ENCODE measurements around the gene IL1R1. TPM values are rescaled to one million over a fixed set of nuclear protein-coding genes. Genes with fewer than 3 reads are reported as not detected.

Gene IL1R1
- polyA plus RNA-seq, 1 donor (not counting 4 experiments of a cell fraction or from before 2014, with no cell fraction given) = 7.5 TPM

DNA sequence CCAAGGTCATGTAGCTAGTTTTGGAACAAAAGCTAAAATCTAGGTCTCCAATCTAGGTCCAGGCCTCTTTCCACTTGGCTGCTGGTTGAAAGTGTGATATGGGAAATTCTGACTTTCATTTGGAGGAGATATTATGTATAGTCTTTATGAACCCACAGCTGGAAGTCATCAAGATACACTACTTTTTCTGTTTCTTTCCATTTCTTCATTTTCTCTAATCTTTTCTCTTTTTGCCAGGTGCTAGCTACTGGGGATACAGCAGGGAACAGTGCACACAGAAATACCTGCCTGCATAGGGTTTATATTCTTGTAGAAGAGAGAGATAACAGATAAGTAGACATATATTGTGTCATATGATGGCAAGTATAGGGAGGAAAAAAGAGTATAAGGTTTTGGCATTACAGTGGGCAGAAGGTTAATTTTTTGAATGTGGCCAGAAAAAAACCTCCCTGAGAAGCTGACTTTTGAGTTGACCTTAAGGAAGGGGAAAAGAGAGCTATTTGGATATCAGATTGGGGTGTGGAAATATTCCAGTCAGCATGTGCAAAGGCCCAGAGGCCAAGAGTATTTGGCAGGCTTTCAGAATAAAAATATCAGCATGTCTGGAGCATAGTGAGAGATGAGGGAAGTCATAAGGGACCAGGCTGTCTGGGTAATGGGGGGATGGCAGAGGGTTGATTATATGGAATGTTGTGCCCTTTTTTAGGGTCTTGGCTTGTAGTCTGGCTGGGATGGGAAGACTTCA is 15.6 kb downstream of the IL1R1 start:
- no peaks in the 10 kb centered on the region for H3K27me3 ChIP-seq (ENCODE audit: control insufficient read depth, extremely low read depth, insufficient read depth, low read length)
- TF ChIP-seq, protein P1, sequence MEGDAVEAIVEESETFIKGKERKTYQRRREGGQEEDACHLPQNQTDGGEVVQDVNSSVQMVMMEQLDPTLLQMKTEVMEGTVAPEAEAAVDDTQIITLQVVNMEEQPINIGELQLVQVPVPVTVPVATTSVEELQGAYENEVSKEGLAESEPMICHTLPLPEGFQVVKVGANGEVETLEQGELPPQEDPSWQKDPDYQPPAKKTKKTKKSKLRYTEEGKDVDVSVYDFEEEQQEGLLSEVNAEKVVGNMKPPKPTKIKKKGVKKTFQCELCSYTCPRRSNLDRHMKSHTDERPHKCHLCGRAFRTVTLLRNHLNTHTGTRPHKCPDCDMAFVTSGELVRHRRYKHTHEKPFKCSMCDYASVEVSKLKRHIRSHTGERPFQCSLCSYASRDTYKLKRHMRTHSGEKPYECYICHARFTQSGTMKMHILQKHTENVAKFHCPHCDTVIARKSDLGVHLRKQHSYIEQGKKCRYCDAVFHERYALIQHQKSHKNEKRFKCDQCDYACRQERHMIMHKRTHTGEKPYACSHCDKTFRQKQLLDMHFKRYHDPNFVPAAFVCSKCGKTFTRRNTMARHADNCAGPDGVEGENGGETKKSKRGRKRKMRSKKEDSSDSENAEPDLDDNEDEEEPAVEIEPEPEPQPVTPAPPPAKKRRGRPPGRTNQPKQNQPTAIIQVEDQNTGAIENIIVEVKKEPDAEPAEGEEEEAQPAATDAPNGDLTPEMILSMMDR (optimal IDR thresholded peaks at IDR 0.05 in 1 of 3, IDR thresholded peaks at IDR 0.05 in 1 of 3, conservative IDR thresholded peaks at IDR 0.05 in 1 of 3; ENCODE audit: extremely low read depth in 1 of 3, insufficient read depth in 2 of 3, low read length in 3 of 3) = no peak
- H3K4me1 ChIP-seq (ENCODE audit: control insufficient read depth, extremely low read depth, insufficient read depth, low read length) = peaks cover 20% of the 10 kb centered on the region
- H3K9ac ChIP-seq (ENCODE audit: control insufficient read depth, extremely low read depth, insufficient read depth, low read length) = no peak overlapping the region
- H3K27ac ChIP-seq (ENCODE audit: control insufficient read depth, insufficient read depth, low read length) = no peak overlapping the region
- H3K36me3 ChIP-seq (ENCODE audit: control insufficient read depth in 2 of 2, extremely low read depth in 1 of 2, insufficient read depth in 2 of 2, low read length in 2 of 2) = peaks cover 0 to 3% of the 10 kb centered on the region in 2 experiments
- no peak for DNase-seq (ENCODE audit: low read depth, low spot score)
- H3K9me1 ChIP-seq (ENCODE audit: control insufficient read depth, extremely low read depth, insufficient read depth, low read length) = no peaks in the 10 kb centered on the region
- no peak overlapping the region for H2AFZ ChIP-seq (ENCODE audit: control insufficient read depth, low read length)
- no peak overlapping the region for H3K4me3 ChIP-seq (ENCODE audit: control insufficient read depth in 2 of 3, extremely low read depth in 1 of 3, insufficient read depth in 2 of 3, low read depth in 1 of 3, low read length in 3 of 3)
- dilution Hi-C loops (cut with MboI; ENCODE audit: extremely low pct_ligation_motif_present, low sequenced_read_pairs) = loop anchor here (25.0 kb wide), 1 partner anchor 146 kb away; no protein-coding TSS in a partner anchor
- no peaks in the 10 kb centered on the region for H3K9me3 ChIP-seq (ENCODE audit: control insufficient read depth, low read depth, low read length)
- no peak overlapping the region for H3K4me2 ChIP-seq (ENCODE audit: control insufficient read depth, extremely low read depth, insufficient read depth, low read depth, low read length)
- H3K79me2 ChIP-seq (ENCODE audit: control insufficient read depth, insufficient read depth, low read length) = no peaks in the 10 kb centered on the region
- no peak for FAIRE-seq
- H4K20me1 ChIP-seq (ENCODE audit: control insufficient read depth, extremely low read depth, insufficient read depth, low read length) = no peaks in the 10 kb centered on the region

DNA sequence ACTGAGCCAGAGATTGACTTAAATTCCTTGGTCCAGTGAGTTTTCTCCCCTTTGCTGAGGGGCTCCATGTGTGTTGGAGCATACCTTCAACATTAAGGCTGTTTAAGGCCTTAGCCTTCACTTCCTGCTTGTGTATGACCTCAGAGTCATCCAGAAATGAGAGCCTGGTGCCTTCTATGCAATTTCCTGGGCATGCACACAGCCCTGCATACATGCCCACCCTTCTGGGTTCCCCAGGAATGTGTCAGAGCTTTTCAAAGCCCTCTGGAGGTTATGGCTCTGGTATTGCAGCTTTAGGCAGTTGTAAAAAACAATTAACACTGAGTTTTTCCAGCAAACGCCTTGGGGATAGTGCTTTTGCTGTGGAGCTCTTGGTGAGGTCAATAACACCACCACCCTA is 16.7 kb downstream of the IL1R1 start:
- Histone ChIP-seq H3K4me2 (ENCODE audit: control insufficient read depth, extremely low read depth, insufficient read depth, low read depth, low read length) (no peak overlapping the region), H3K4me1 (ENCODE audit: control insufficient read depth, extremely low read depth, insufficient read depth, low read length) (peaks cover 20% of the 10 kb centered on the region), H3K79me2 (ENCODE audit: control insufficient read depth, insufficient read depth, low read length) (no peaks in the 10 kb centered on the region), H3K36me3 (ENCODE audit: control insufficient read depth in 2 of 2, extremely low read depth in 1 of 2, insufficient read depth in 2 of 2, low read length in 2 of 2) (no peaks in the 10 kb centered on the region), H3K27ac (ENCODE audit: control insufficient read depth, insufficient read depth, low read length) (no peak overlapping the region), H3K9me1 (ENCODE audit: control insufficient read depth, extremely low read depth, insufficient read depth, low read length) (no peaks in the 10 kb centered on the region), H2AFZ (ENCODE audit: control insufficient read depth, low read length) (no peak overlapping the region), H3K9me3 (ENCODE audit: control insufficient read depth, low read depth, low read length) (no peaks in the 10 kb centered on the region), H3K27me3 (ENCODE audit: control insufficient read depth, extremely low read depth, insufficient read depth, low read length) (no peaks in the 10 kb centered on the region), H3K9ac (ENCODE audit: control insufficient read depth, extremely low read depth, insufficient read depth, low read length) (no peak overlapping the region), H4K20me1 (ENCODE audit: control insufficient read depth, extremely low read depth, insufficient read depth, low read length) (no peaks in the 10 kb centered on the region), H3K4me3 (ENCODE audit: control insufficient read depth in 2 of 3, extremely low read depth in 1 of 3, insufficient read depth in 2 of 3, low read depth in 1 of 3, low read length in 3 of 3) (no peak overlapping the region)
- no peak for DNase-seq (ENCODE audit: low read depth, low spot score)
- no peak for TF ChIP-seq EZH2 (IDR thresholded peaks at IDR 0.05; ENCODE audit: low read length)
- TF ChIP-seq, protein P1 (optimal IDR thresholded peaks at IDR 0.05 in 1 of 3, IDR thresholded peaks at IDR 0.05 in 1 of 3, conservative IDR thresholded peaks at IDR 0.05 in 1 of 3; ENCODE audit: extremely low read depth in 1 of 3, insufficient read depth in 2 of 3, low read length in 3 of 3) = no peak
- no peak for FAIRE-seq
- dilution Hi-C loops (cut with MboI; ENCODE audit: extremely low pct_ligation_motif_present, low sequenced_read_pairs) = loop anchor here (25.0 kb wide), 1 partner anchor 147 kb away; no protein-coding TSS in a partner anchor

Measured in keratinocyte (primary cell).